ENCODE results near the gene HCN3.

HCN3 gene

GRCh38 chr1:155255243-155256007 is 21.8 kb upstream of the HCN3 start, which contains the start of gene ENTREP3:
ENTREP3 (minus strand) TSS chr1:155255483; CDS start chr1:155254877, 606 bp downstream.
- TF ChIP-seq CTCF (conservative IDR thresholded peaks at IDR 0.05; ENCODE audit: low read depth, low read length) = no peak
- no peak for DNase-seq (ENCODE audit: low read depth)
- H3K4me3 ChIP-seq (ENCODE audit: low read length) = peak within 1 kb of the TSS; percentile 76

GRCh38 chr1:155256058-155256852 is 21.0 kb upstream of the HCN3 start:
- peak overlapping the region; percentile 76 for H3K4me3 ChIP-seq (ENCODE audit: low read length)
- DNase-seq (ENCODE audit: low read depth) = no peak
- TF ChIP-seq CTCF (conservative IDR thresholded peaks at IDR 0.05; ENCODE audit: low read depth, low read length) = no peak

GRCh38 chr1:155260276-155260675 is 17.0 kb upstream of the HCN3 start:
- H3K4me3 ChIP-seq (ENCODE audit: low read length) = no peak overlapping the region
- TF ChIP-seq CTCF (conservative IDR thresholded peaks at IDR 0.05; ENCODE audit: low read depth, low read length) = no peak
- no peak for DNase-seq (ENCODE audit: low read depth)

- DNase-seq (ENCODE audit: low read depth) = no peak
- peak overlapping the region; percentile 90 for H3K4me3 ChIP-seq (ENCODE audit: low read length)
- TF ChIP-seq CTCF (conservative IDR thresholded peaks at IDR 0.05; ENCODE audit: low read depth, low read length) = peak; percentile 11
Measured at GRCh38 chr1:155261493-155261851, 15.8 kb upstream of the HCN3 start.

GRCh38 chr1:155261852-155262673 is 15.2 kb upstream of the HCN3 start, which contains the start of gene SCAMP3:
SCAMP3 (minus strand) TSS chr1:155262360; CDS start chr1:155262151, 209 bp downstream.
- TF ChIP-seq CTCF (conservative IDR thresholded peaks at IDR 0.05; ENCODE audit: low read depth, low read length) = no peak

GRCh38 chr1:155263067-155263466 is 14.2 kb upstream of the HCN3 start:
- DNase-seq (ENCODE audit: low read depth) = no peak
- TF ChIP-seq CTCF (conservative IDR thresholded peaks at IDR 0.05; ENCODE audit: low read depth, low read length) = no peak
- H3K4me3 ChIP-seq (ENCODE audit: low read length) = no peak overlapping the region

More at GRCh38 chr1:155261852-155262673, 15.2 kb upstream of the HCN3 start, which contains the start of gene SCAMP3:
- peak; percentile 98 for DNase-seq (ENCODE audit: low read depth)
- H3K4me3 ChIP-seq (ENCODE audit: low read length) = peak within 1 kb of the TSS; percentile 90
